Activated CD4-positive, alpha-beta memory T cell treated with anti-CD3 and anti-CD28 coated beads, Interleukin-2, amount 10 ng/mL, durations not matched to agents 7 days and 5 days (primary cell): ENCODE data around the gene STX19. TPM values are rescaled to one million over a fixed set of nuclear protein-coding genes. Genes with fewer than 3 reads are reported as not detected.
A peak's percentile ranks its signal among the peaks of the same experiment; 100 is the strongest.
"Not testable (repeated sequence)": the region's sequence is repeated elsewhere in the genome, so short reads cannot be mapped to it uniquely, and the experiment has no call there.

Experiments used
- CTCF ChIA-PET: fragments of 350-600 bp; sonication (Branson Sonifier 250); formaldehyde crosslinking; loops from one replicate; lab custom pipeline; 2021; ENCODE audit warnings: antibody characterized with exemption, inconsistent platforms; lab: Charles Lee
- POLR2A ChIA-PET: fragments of 350-600 bp; sonication (Branson Sonifier 250); formaldehyde crosslinking; loops from one replicate; lab custom pipeline; 2021; ENCODE audit warnings: antibody characterized with exemption; lab: Charles Lee
- DNase-seq: peaks from one replicate; pipeline ENCODE4 v3.0.0-alpha.2; 2020
- H3K27ac Mint-ChIP-seq: one replicate; pipeline ENCODE4 v1.8.0; 2021; ENCODE audit warnings: mild to moderate bottlenecking, mixed read lengths
- H3K27me3 Mint-ChIP-seq: one replicate; pipeline ENCODE4 v1.8.0; 2021; ENCODE audit warnings: mixed read lengths
- H3K36me3 Mint-ChIP-seq: one replicate; pipeline ENCODE4 v1.8.0; 2021; ENCODE audit warnings: low read depth, mixed read lengths
- H3K4me1 Mint-ChIP-seq: one replicate; pipeline ENCODE4 v1.8.0; 2021; ENCODE audit warnings: mixed read lengths
- H3K4me3 Mint-ChIP-seq: one replicate; pipeline ENCODE4 v1.8.0; 2021; ENCODE audit warnings: mild to moderate bottlenecking, mixed read lengths
- H3K9me3 Mint-ChIP-seq: one replicate; pipeline ENCODE4 v1.8.0; 2021; ENCODE audit warnings: mixed read lengths
- total RNA-seq, 2 experiments: library from RNA; stranded (reverse); gene quantifications; one replicate each; pipeline ENCODE4 v1.2.3, GENCODE V29; 2021

The STX19 gene
- total RNA-seq, 2 experiments from 2014 or later, result not detected

DNA sequence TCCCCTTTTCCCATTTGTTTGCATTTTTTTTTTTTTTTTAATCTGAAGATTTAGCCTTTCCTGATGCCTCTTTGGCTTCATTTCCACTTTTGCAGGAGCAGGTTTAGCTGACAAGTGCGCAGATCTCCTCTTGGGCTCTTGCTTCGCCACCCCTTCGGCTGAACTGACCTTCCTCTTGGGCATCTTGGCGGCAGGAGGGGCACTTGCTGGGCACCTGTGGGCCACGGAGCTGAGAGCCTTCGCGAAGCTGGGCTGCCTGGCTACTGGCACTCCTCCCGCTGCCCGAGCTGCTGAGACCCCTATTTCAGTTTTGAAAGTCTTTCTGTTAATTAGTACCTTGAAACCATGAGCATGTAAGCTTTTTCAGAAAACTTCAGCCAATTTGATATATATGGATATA is 39.6 kb downstream of the STX19 start:
- Mint-ChIP-seq H3K4me1 (no peaks in the 10 kb centered on the region), H3K4me3 (no peak overlapping the region), H3K27me3 (no peaks in the 10 kb centered on the region), H3K9me3 (no peaks in the 10 kb centered on the region), H3K36me3 (no peaks in the 10 kb centered on the region), H3K27ac (no peak overlapping the region)
- POLR2A ChIA-PET, result interaction anchor here (1.8 kb wide), 1 partner anchor 73 kb away, joined by 5 read pairs; the partner anchor contains the start of genes DHFR2 and NSUN3
- DNase-seq, result no peak
- CTCF ChIA-PET, result interaction anchor here (0.5 to 0.7 kb wide), 2 partner anchors 20 to 21 kb away, joined by 3 read pairs; no protein-coding TSS in a partner anchor

- ChIA-PET POLR2A (interaction anchor here (1.8 kb wide), 1 partner anchor 74 kb away, joined by 5 read pairs; the partner anchor contains the start of genes DHFR2 and NSUN3), CTCF (interaction anchor here (0.7 kb wide), 1 partner anchor 22 kb away, joined by 3 read pairs; no protein-coding TSS in a partner anchor)
- no peak overlapping the region for H3K27ac Mint-ChIP-seq
- H3K27me3 Mint-ChIP-seq, result no peaks in the 10 kb centered on the region
- H3K36me3 Mint-ChIP-seq, result no peaks in the 10 kb centered on the region
- no peak overlapping the region for H3K4me3 Mint-ChIP-seq
- no peak for DNase-seq
- H3K4me1 Mint-ChIP-seq, result no peaks in the 10 kb centered on the region
- no peaks in the 10 kb centered on the region for H3K9me3 Mint-ChIP-seq
Observed at GRCh38 chr3:93988283-93988682, 40.1 kb downstream of the STX19 start.

DNA sequence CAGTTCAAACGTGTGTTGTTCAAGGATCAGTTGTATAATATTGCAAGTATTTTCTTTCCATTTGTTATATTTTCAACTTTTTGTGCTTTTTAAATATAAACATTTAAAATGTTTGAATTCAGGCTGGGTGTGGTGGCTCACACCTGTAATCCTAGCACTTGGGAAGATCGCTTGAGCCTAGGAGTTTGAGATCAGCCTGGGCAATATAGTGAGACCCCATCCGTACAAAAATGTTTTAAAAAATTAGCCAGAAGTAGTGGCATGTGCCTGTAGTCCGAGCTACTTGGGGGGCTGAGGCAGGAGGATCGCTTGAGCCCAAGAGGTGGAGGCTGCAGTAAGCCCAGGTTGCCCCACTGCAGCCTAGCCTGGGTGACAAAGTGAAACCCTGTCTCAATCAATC is 43.8 kb downstream of the STX19 start:
- no peaks in the 10 kb centered on the region for H3K27me3 Mint-ChIP-seq
- DNase-seq, result no peak
- ChIA-PET CTCF (no interaction called here), POLR2A (no interaction called here)
- H3K4me3 Mint-ChIP-seq, result no peak overlapping the region
- H3K9me3 Mint-ChIP-seq, result no peaks in the 10 kb centered on the region
- H3K4me1 Mint-ChIP-seq, result peaks cover 21% of the 10 kb centered on the region
- H3K27ac Mint-ChIP-seq, result no peak overlapping the region
- no peaks in the 10 kb centered on the region for H3K36me3 Mint-ChIP-seq

DNA sequence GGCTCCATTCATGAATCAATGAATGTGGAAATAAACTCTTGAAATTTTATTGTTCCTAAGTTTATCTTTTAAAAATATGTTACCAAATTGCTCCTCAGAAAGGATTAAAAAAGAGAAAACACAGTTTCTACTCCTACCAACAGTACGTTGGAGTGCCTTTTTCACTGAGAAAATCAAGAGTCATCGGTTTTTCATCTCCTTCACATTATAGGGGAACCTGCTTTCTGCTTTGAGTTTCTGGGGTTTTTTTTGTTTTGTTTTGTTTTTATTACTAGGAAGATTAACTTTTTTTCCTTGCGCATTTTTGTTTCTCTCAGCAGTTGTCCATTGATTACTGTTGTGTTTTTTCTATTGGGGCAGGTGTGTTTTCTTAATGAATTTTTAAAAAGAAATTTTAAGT is 45.0 kb downstream of the STX19 start:
- POLR2A ChIA-PET, result no interaction called here
- H3K4me1 Mint-ChIP-seq, result peaks cover 25% of the 10 kb centered on the region
- no peaks in the 10 kb centered on the region for H3K27me3 Mint-ChIP-seq
- no peaks in the 10 kb centered on the region for H3K36me3 Mint-ChIP-seq
- no peak for DNase-seq
- CTCF ChIA-PET, result no interaction called here
- no peak overlapping the region for H3K27ac Mint-ChIP-seq
- H3K4me3 Mint-ChIP-seq, result no peak overlapping the region
- H3K9me3 Mint-ChIP-seq, result no peaks in the 10 kb centered on the region

DNA sequence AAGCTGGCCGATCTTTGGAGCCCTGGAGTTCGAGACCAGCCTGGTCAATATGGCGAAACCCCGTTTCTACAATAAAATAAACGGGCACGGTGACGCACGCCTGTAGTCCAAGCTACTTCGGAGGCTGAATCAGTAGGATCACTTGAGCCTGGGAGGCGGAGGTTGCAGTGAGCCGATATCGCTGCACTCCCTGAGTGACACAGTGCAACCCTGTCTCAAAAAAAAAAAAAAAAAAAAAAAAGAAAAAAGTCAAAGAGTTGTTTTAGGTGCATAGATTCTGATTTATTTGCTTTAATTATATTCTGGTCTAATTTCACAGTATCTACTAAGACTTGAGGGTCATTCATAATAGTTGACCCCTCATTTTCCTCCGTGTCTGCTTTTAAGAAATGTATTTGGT is 46.7 kb downstream of the STX19 start:
- peak overlapping the region; percentile 46 for H3K4me3 Mint-ChIP-seq
- no peaks in the 10 kb centered on the region for H3K9me3 Mint-ChIP-seq
- peaks cover 25% of the 10 kb centered on the region for H3K4me1 Mint-ChIP-seq
- ChIA-PET CTCF (interaction anchor here (1.8 kb wide), 1 partner anchor 13 kb away, joined by 6 read pairs; no protein-coding TSS in a partner anchor), POLR2A (no interaction called here)
- no peak for DNase-seq
- H3K36me3 Mint-ChIP-seq, result no peaks in the 10 kb centered on the region
- H3K27ac Mint-ChIP-seq, result no peak overlapping the region
- H3K27me3 Mint-ChIP-seq, result no peaks in the 10 kb centered on the region

DNA sequence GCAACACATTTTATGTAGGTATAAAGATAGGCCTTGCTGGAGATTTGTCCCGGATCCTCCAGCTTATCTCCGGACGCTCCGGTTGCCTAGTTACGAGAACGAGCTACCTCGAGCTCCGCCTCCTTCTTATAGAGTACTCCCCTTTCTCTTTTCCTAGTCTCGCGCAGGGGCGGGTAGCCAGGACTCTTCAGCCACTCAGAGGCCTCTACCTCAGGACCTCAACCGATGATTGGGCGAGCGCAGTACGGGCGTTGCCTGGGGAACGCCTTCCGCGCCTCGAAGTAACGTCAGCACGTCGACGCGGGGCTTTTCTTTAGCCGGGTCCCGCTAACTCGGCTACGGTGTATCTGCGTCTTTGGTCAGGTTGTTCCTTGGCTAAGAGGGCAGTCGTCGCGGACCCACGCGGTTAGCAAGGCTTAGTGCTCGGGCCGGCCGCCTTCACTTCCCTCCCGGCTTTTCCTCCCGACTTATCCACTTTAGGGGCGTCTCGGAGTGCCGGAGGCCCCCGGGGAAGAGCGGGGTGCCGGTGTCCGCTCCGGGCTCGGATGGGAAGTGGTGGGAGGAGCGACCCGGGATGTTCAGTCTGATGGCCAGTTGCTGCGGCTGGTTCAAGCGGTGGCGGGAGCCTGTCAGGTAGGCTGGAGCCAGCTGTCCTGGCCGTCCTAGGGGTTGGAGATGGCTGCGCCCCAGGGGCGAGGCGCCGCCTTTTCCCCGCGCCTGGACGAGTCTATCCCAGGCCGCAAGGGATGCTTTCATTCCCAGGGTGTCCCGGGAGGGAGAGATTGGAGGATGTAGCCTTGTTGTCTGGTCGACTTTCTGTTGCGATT is 48.3 kb downstream of the STX19 start, which contains the start of gene ARL13B:
ARL13B (plus strand) TSS at position 306 of the 827 bp plus-strand sequence; CDS start at position 575, 269 bp downstream.
- H3K9me3 Mint-ChIP-seq, result no peaks in the 10 kb centered on the region
- POLR2A ChIA-PET, result interaction anchor here (0.9 to 1.2 kb wide), 4 partner anchors 9 to 92 kb away, joined by 3 to 12 read pairs (median 5); partner anchors contain the start of genes DHFR2 and NSUN3
- H3K4me3 Mint-ChIP-seq, result peak within 1 kb of the TSS; percentile 79
- DNase-seq, result peak; percentile 96
- CTCF ChIA-PET, result interaction anchor here (0.6 to 1.8 kb wide), 7 partner anchors 9 to 90 kb away, joined by 3 to 6 read pairs (median 3); no protein-coding TSS in a partner anchor
- peaks cover 25% of the 10 kb centered on the region for H3K4me1 Mint-ChIP-seq
- H3K36me3 Mint-ChIP-seq, result no peaks in the 10 kb centered on the region
- H3K27ac Mint-ChIP-seq, result peak within 1 kb of the TSS; percentile 61
- H3K27me3 Mint-ChIP-seq, result no peaks in the 10 kb centered on the region

GRCh38 chr3:93973131-93974126 is 55.0 kb downstream of the STX19 start, which contains the start of gene PROS1:
PROS1 (minus strand) TSS chr3:93973896; CDS start chr3:93973749, 147 bp downstream.
- peaks cover 7% of the 10 kb centered on the region for H3K27me3 Mint-ChIP-seq
- no peaks in the 10 kb centered on the region for H3K36me3 Mint-ChIP-seq
- CTCF ChIA-PET, result interaction anchor here (0.9 to 1.7 kb wide), 4 partner anchors 12 to 96 kb away, joined by 3 to 6 read pairs (median 4); no protein-coding TSS in a partner anchor
- DNase-seq, result peak; percentile 53
- POLR2A ChIA-PET, result interaction anchor here (1.7 kb wide), 1 partner anchor 89 kb away, joined by 6 read pairs; the partner anchor contains the start of genes DHFR2 and NSUN3
- H3K4me1 Mint-ChIP-seq, result peaks cover 10% of the 10 kb centered on the region
- no peak within 1 kb of the TSS for H3K27ac Mint-ChIP-seq
- peak within 1 kb of the TSS; percentile 76 for H3K4me3 Mint-ChIP-seq
- H3K9me3 Mint-ChIP-seq, result no peaks in the 10 kb centered on the region

DNA sequence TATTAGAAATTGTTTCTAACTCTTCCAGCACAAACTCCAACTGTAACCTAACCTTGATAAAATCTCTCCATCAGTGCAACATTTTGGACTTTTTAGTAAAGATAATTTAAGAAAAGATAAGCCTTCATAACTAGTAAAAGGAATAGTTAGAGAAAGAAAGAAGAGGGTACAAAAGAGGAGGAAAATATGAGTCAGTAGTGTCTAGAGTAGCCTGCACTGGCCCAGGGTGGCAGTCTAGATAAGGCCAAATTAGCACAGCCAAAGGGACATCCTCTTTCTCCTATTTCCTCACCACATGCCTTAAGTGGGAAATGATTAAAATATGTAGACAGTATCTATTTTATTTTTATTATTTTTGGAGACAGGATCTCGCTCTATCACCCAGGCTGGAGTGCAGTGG is 58.4 kb downstream of the STX19 start:
- no peaks in the 10 kb centered on the region for H3K36me3 Mint-ChIP-seq
- peaks cover 7% of the 10 kb centered on the region for H3K27me3 Mint-ChIP-seq
- CTCF ChIA-PET, result no interaction called here
- POLR2A ChIA-PET, result no interaction called here
- H3K4me1 Mint-ChIP-seq, result peaks cover 10% of the 10 kb centered on the region
- no peak overlapping the region for H3K27ac Mint-ChIP-seq
- H3K9me3 Mint-ChIP-seq, result peaks cover 3% of the 10 kb centered on the region
- DNase-seq, result no peak
- no peak overlapping the region for H3K4me3 Mint-ChIP-seq

DNA sequence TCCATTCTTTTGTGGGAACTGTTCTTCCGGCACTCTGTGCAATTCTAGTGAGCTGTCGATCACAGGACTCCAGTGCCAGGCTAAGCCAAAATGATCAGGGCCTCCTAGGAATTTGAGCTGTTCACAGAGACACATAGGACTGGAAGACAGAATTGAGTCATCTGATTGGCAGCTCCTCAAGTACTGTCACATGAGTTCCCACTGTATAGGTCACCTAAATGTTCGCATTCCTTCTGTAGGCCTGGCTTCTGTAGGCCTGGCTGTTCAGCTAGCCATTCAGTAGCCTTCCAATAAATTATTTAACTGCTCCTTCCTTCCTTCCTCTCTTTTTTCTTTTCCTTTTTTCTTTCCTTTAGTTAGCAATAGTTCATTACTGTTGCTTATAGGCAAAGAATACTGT is 59.0 kb downstream of the STX19 start:
- Mint-ChIP-seq H3K9me3 (peaks cover 3% of the 10 kb centered on the region), H3K27me3 (peaks cover 7% of the 10 kb centered on the region), H3K27ac (no peak overlapping the region), H3K36me3 (no peaks in the 10 kb centered on the region), H3K4me1 (peaks cover 10% of the 10 kb centered on the region), H3K4me3 (no peak overlapping the region)
- CTCF ChIA-PET, result no interaction called here
- POLR2A ChIA-PET, result no interaction called here
- DNase-seq, result no peak

- POLR2A ChIA-PET, H3K36me3 Mint-ChIP-seq, H3K9me3 Mint-ChIP-seq, CTCF ChIA-PET, H3K4me1 Mint-ChIP-seq, DNase-seq, H3K4me3 Mint-ChIP-seq, H3K27ac Mint-ChIP-seq, H3K27me3 Mint-ChIP-seq: not testable (repeated sequence)
Observed at GRCh38 chr3:93965106-93965505, 63.3 kb downstream of the STX19 start.
